ENCODE measurements around the gene INTS7.

GRCh38 chr1:211948377-211948776, 87.0 kb downstream of the INTS7 start:
- TF ChIP-seq POLR2AphosphoS5 (IDR thresholded peaks at IDR 0.05; ENCODE audit: low read depth, low read length) = no peak
- TF ChIP-seq TAF1 (IDR thresholded peaks at IDR 0.05; ENCODE audit: borderline replicate concordance, insufficient read depth, low read length) = no peak
- no peak for TF ChIP-seq REST (IDR thresholded peaks at IDR 0.05; ENCODE audit: insufficient read depth in 1 of 2, low read depth in 2 of 2, low read length in 2 of 2)
- no peak for TF ChIP-seq SIN3A (IDR thresholded peaks at IDR 0.05; ENCODE audit: borderline replicate concordance, insufficient read depth, low read length)
